ENCODE results near the gene EPHA6. TPM values are rescaled to one million over a fixed set of nuclear protein-coding genes. Genes with fewer than 3 reads are reported as not detected.

Gene EPHA6
- total and polyA plus RNA-seq, 7 experiments from 2014 or later: not detected

DNA sequence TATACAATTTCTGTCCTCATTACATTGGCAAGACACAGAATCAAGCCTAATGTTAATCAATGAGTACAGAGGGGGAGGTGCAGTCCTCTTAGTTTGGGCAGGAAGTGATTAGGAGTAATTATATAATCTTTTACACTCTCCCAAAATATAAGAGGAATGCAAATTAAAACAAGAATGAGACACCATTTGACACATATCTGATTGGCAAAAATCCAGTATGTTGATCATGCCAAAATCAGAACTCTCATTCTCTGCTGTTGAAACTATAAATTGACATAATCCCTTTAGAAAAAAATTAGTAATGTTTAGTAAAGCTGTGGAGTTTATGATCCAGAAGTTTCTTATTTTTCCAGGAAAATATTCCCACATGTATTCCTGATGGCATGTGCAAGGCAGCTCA lies 373.4 kb downstream of the EPHA6 start:
- CTCF ChIA-PET: no interaction called here
- Mint-ChIP-seq H3K27me3 (no peaks in the 10 kb centered on the region), H3K36me3 (no peaks in the 10 kb centered on the region), H3K4me1 (no peaks in the 10 kb centered on the region), H3K9me3 (peaks cover 0 to 5% (median 0%) of the 10 kb centered on the region in 11 donors), H3K4me3 (no peak overlapping the region), H3K27ac (no peak overlapping the region)
- no peaks in the 10 kb centered on the region for H3K4me1 ChIP-seq (ENCODE audit: control insufficient read depth in 2 of 2, insufficient read depth in 2 of 2, low read length in 2 of 2)
- DNase-seq (no peak), ATAC-seq (no peak)
- no peak overlapping the region for H3K4me3 ChIP-seq (ENCODE audit: low read length)
- H3K27ac ChIP-seq (ENCODE audit: low read depth, low read length): no peak overlapping the region
- no peaks in the 10 kb centered on the region for H3K36me3 ChIP-seq (ENCODE audit: control insufficient read depth in 2 of 3, insufficient read depth in 3 of 3, low read length in 3 of 3)
- intact Hi-C loops (cut with micrococcal nuclease): no loop called here
- POLR2A ChIA-PET: no interaction called here
- H3K27me3 ChIP-seq (ENCODE audit: control insufficient read depth in 2 of 2, insufficient read depth in 2 of 2, low read length in 2 of 2): no peaks in the 10 kb centered on the region
- H3K9me3 ChIP-seq (ENCODE audit: control insufficient read depth in 2 of 3, low read length in 3 of 3): no peaks in the 10 kb centered on the region

DNA sequence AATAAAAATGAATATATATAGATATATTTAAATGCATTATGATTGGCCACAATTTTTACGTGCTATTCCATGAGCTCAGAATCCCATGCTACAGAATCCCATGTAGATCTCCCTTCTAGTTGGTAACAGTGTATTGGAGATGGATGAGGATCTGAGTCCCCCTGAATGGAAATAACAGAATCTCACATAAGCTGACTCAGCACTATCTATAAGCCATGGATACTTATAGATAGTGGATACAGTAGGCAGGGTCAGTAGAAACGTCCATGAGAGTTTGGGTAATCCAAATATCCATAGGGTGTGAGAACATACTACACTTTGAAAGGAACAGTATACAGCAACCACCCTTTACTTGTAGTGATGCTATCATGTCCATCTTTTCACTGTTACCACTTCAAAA lies 375.4 kb downstream of the EPHA6 start:
- no peak overlapping the region for H3K4me3 Mint-ChIP-seq
- no peaks in the 10 kb centered on the region for H3K27me3 Mint-ChIP-seq
- H3K36me3 Mint-ChIP-seq: no peaks in the 10 kb centered on the region
- Histone ChIP-seq H3K27me3 (ENCODE audit: control insufficient read depth in 2 of 2, insufficient read depth in 2 of 2, low read length in 2 of 2) (no peaks in the 10 kb centered on the region), H3K9me3 (ENCODE audit: control insufficient read depth in 2 of 3, low read length in 3 of 3) (no peaks in the 10 kb centered on the region), H3K4me1 (ENCODE audit: control insufficient read depth in 2 of 2, insufficient read depth in 2 of 2, low read length in 2 of 2) (no peaks in the 10 kb centered on the region), H3K27ac (ENCODE audit: low read depth, low read length) (no peak overlapping the region), H3K36me3 (ENCODE audit: control insufficient read depth in 2 of 3, insufficient read depth in 3 of 3, low read length in 3 of 3) (no peaks in the 10 kb centered on the region), H3K4me3 (ENCODE audit: low read length) (no peak overlapping the region)
- H3K27ac Mint-ChIP-seq: no peak overlapping the region
- ATAC-seq (no peak), DNase-seq (no peak)
- intact Hi-C loops (cut with micrococcal nuclease): no loop called here
- no peaks in the 10 kb centered on the region for H3K4me1 Mint-ChIP-seq
- ChIA-PET CTCF (no interaction called here), POLR2A (no interaction called here)
- peaks cover 0 to 13% (median 2%) of the 10 kb centered on the region in 11 donors for H3K9me3 Mint-ChIP-seq

DNA sequence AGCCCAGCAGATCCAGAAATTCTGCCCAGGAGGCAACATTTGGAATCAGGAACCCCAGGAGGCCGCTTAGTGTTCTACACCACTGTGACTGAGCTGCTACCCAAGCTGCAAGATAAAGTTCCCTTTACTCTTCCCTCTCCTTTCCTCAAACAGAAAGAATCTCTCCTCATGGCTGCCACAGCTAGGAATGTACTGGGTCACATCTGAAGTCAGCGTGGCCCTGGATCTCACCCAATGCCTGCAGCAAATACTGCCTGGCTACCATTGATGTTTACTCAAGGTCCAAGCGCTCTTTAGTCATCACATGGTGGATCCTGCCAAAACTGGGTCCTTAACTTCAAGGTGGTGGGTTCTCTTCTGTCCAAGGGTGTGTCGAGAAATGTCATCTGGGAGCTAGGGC lies 382.7 kb downstream of the EPHA6 start:
- Mint-ChIP-seq H3K36me3 (no peaks in the 10 kb centered on the region), H3K9me3 (peaks cover 0 to 13% (median 2%) of the 10 kb centered on the region in 11 donors), H3K4me3 (no peak overlapping the region), H3K27me3 (no peaks in the 10 kb centered on the region), H3K27ac (no peak overlapping the region), H3K4me1 (no peaks in the 10 kb centered on the region)
- Histone ChIP-seq H3K36me3 (ENCODE audit: control insufficient read depth in 2 of 3, insufficient read depth in 3 of 3, low read length in 3 of 3) (no peaks in the 10 kb centered on the region), H3K27ac (ENCODE audit: low read depth, low read length) (no peak overlapping the region), H3K4me1 (ENCODE audit: control insufficient read depth in 2 of 2, insufficient read depth in 2 of 2, low read length in 2 of 2) (no peaks in the 10 kb centered on the region), H3K4me3 (ENCODE audit: low read length) (no peak overlapping the region), H3K27me3 (ENCODE audit: control insufficient read depth in 2 of 2, insufficient read depth in 2 of 2, low read length in 2 of 2) (no peaks in the 10 kb centered on the region), H3K9me3 (ENCODE audit: control insufficient read depth in 2 of 3, low read length in 3 of 3) (peaks cover 0 to 3% (median 0%) of the 10 kb centered on the region in 3 experiments)
- CTCF ChIA-PET: no interaction called here
- ATAC-seq (no peak), DNase-seq (no peak)
- POLR2A ChIA-PET: no interaction called here
- intact Hi-C loops (cut with micrococcal nuclease): loop anchor here in 1 of 2 donors (5.0 kb wide), 1 partner anchor 920 kb away; no protein-coding TSS in a partner anchor

DNA sequence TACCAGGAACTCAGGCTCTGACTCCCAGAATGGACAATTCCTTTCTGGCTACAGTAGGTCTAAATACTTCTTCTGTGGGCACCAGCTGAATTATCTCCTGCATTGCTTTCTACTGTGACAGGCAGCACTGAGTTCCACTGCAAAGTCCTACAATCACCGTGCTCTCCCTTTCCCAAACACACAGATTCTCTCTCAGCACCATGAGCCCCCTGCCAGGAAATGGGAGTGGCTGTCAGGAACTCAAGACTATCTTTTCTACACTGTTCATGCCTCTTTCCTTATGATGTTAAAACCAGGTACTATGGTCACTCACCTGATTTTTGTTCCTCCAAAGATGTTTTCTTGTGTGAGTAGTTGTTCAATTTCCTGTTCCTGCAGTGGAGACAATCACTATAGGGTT lies 383.4 kb downstream of the EPHA6 start:
- no peak for ATAC-seq
- POLR2A ChIA-PET: no interaction called here
- intact Hi-C loops (cut with micrococcal nuclease): loop anchor here in 1 of 2 donors (5.0 kb wide), 1 partner anchor 921 kb away; no protein-coding TSS in a partner anchor
- H3K9me3 ChIP-seq (ENCODE audit: control insufficient read depth in 2 of 3, low read length in 3 of 3): peaks cover 0 to 3% (median 0%) of the 10 kb centered on the region in 3 experiments
- H3K4me1 ChIP-seq (ENCODE audit: control insufficient read depth in 2 of 2, insufficient read depth in 2 of 2, low read length in 2 of 2): no peaks in the 10 kb centered on the region
- no peak for DNase-seq
- no peaks in the 10 kb centered on the region for H3K36me3 ChIP-seq (ENCODE audit: control insufficient read depth in 2 of 3, insufficient read depth in 3 of 3, low read length in 3 of 3)
- no peak overlapping the region for H3K4me3 Mint-ChIP-seq
- H3K4me1 Mint-ChIP-seq: no peaks in the 10 kb centered on the region
- no peak overlapping the region for H3K27ac ChIP-seq (ENCODE audit: low read depth, low read length)
- H3K27me3 Mint-ChIP-seq: no peaks in the 10 kb centered on the region
- CTCF ChIA-PET: no interaction called here
- H3K36me3 Mint-ChIP-seq: no peaks in the 10 kb centered on the region
- no peak overlapping the region for H3K4me3 ChIP-seq (ENCODE audit: low read length)
- no peaks in the 10 kb centered on the region for H3K27me3 ChIP-seq (ENCODE audit: control insufficient read depth in 2 of 2, insufficient read depth in 2 of 2, low read length in 2 of 2)
- H3K9me3 Mint-ChIP-seq: peaks cover 0 to 8% (median 2%) of the 10 kb centered on the region in 11 donors
- H3K27ac Mint-ChIP-seq: no peak overlapping the region

DNA sequence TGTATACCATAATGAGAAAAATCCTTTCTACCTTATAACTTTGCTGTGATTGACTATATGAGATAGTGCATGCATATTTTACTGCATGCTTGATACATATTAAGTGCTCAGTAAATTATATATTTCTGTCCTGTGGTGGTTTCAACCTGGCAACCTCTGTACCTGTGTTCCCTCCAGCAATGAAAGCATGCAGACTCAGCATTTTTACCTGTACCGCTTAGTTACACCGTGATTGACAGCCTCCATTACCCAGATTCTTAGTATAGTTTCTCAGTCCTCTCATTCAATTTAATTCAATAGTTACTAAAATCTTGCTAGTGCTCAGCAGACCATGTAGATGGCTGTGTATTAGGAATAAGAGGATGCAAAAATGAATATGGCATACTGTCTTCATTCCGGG lies 386.0 kb downstream of the EPHA6 start:
- Mint-ChIP-seq H3K4me1 (no peaks in the 10 kb centered on the region), H3K9me3 (peaks cover 0 to 7% (median 0%) of the 10 kb centered on the region in 11 donors), H3K36me3 (no peaks in the 10 kb centered on the region), H3K27me3 (no peaks in the 10 kb centered on the region), H3K4me3 (no peak overlapping the region), H3K27ac (no peak overlapping the region)
- no peaks in the 10 kb centered on the region for H3K4me1 ChIP-seq (ENCODE audit: control insufficient read depth in 2 of 2, insufficient read depth in 2 of 2, low read length in 2 of 2)
- intact Hi-C loops (cut with micrococcal nuclease): no loop called here
- DNase-seq (no peak), ATAC-seq (no peak)
- no peaks in the 10 kb centered on the region for H3K27me3 ChIP-seq (ENCODE audit: control insufficient read depth in 2 of 2, insufficient read depth in 2 of 2, low read length in 2 of 2)
- POLR2A ChIA-PET: no interaction called here
- no peak overlapping the region for H3K4me3 ChIP-seq (ENCODE audit: low read length)
- no peak overlapping the region for H3K27ac ChIP-seq (ENCODE audit: low read depth, low read length)
- peaks cover 0 to 3% (median 0%) of the 10 kb centered on the region in 3 experiments for H3K9me3 ChIP-seq (ENCODE audit: control insufficient read depth in 2 of 3, low read length in 3 of 3)
- CTCF ChIA-PET: no interaction called here
- no peaks in the 10 kb centered on the region for H3K36me3 ChIP-seq (ENCODE audit: control insufficient read depth in 2 of 3, insufficient read depth in 3 of 3, low read length in 3 of 3)

DNA sequence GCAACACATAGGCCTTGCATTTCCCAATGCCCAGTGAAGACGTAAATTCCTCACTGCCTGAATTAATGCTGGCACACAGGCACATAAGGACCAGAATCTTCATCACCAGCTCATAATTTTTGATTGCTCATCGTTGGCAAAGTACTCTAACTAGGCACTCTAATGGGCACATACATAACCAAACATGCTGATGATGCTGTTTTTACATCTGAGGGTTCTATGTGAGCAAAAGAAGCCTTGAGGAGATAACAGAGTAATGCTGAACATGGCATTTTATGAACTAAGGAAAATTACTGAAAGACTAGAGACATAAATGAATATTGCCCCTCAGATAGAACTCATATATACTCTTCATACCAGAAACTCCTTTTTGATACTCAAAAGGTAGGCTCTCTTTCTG lies 387.4 kb downstream of the EPHA6 start:
- H3K27me3 ChIP-seq (ENCODE audit: control insufficient read depth in 2 of 2, insufficient read depth in 2 of 2, low read length in 2 of 2): no peaks in the 10 kb centered on the region
- no peak overlapping the region for H3K4me3 ChIP-seq (ENCODE audit: low read length)
- Mint-ChIP-seq H3K4me1 (no peaks in the 10 kb centered on the region), H3K36me3 (no peaks in the 10 kb centered on the region), H3K27me3 (no peaks in the 10 kb centered on the region), H3K27ac (no peak overlapping the region), H3K4me3 (no peak overlapping the region), H3K9me3 (peaks cover 0 to 7% (median 0%) of the 10 kb centered on the region in 11 donors)
- ATAC-seq: no peak
- DNase-seq: no peak
- H3K27ac ChIP-seq (ENCODE audit: low read depth, low read length): no peak overlapping the region
- intact Hi-C loops (cut with micrococcal nuclease): no loop called here
- ChIA-PET POLR2A (no interaction called here), CTCF (no interaction called here)
- H3K9me3 ChIP-seq (ENCODE audit: control insufficient read depth in 2 of 3, low read length in 3 of 3): peaks cover 0 to 3% (median 0%) of the 10 kb centered on the region in 3 experiments
- H3K36me3 ChIP-seq (ENCODE audit: control insufficient read depth in 2 of 3, insufficient read depth in 3 of 3, low read length in 3 of 3): no peaks in the 10 kb centered on the region
- H3K4me1 ChIP-seq (ENCODE audit: control insufficient read depth in 2 of 2, insufficient read depth in 2 of 2, low read length in 2 of 2): no peaks in the 10 kb centered on the region

DNA sequence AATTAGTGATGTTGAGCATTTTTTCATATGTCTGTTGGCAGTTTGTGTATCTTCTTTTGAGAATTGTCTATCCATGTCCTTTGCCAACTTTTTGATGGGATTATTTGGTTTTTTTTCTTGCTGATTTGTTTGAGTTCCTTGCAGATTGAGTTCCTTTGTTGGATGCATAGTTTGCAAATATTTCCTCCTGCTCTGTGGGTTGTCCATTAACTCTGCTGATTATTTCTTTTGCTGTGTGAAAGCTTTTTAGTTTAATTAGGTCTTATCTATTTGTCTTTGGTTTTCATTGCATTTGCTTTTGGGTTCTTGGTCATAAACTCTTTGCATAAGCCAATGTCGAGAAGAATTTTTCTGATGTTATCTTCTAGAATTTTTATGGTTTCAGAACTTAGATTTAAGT lies 414.6 kb downstream of the EPHA6 start:
- CTCF ChIA-PET: no interaction called here

More for the DNA sequence above, 414.6 kb downstream of the EPHA6 start:
- ATAC-seq (no peak), DNase-seq (no peak)
- Histone ChIP-seq H3K4me1 (ENCODE audit: control insufficient read depth in 2 of 2, insufficient read depth in 2 of 2, low read length in 2 of 2) (no peaks in the 10 kb centered on the region), H3K36me3 (ENCODE audit: control insufficient read depth in 2 of 3, insufficient read depth in 3 of 3, low read length in 3 of 3) (no peaks in the 10 kb centered on the region), H3K4me3 (ENCODE audit: low read length) (no peak overlapping the region), H3K9me3 (ENCODE audit: control insufficient read depth in 2 of 3, low read length in 3 of 3) (no peaks in the 10 kb centered on the region), H3K27ac (ENCODE audit: low read depth, low read length) (no peak overlapping the region), H3K27me3 (ENCODE audit: control insufficient read depth in 2 of 2, insufficient read depth in 2 of 2, low read length in 2 of 2) (no peaks in the 10 kb centered on the region)
- Mint-ChIP-seq H3K4me3 (no peak overlapping the region), H3K36me3 (no peaks in the 10 kb centered on the region), H3K27ac (no peak overlapping the region), H3K9me3 (peaks cover 0 to 7% (median 1%) of the 10 kb centered on the region in 11 donors), H3K27me3 (no peaks in the 10 kb centered on the region), H3K4me1 (no peaks in the 10 kb centered on the region)
- POLR2A ChIA-PET: no interaction called here
- intact Hi-C loops (cut with micrococcal nuclease): no loop called here

All from naive thymus-derived CD4-positive, alpha-beta T cell (primary cell).